Stimulated activated CD8-positive, alpha-beta memory T cell treated with anti-CD3 and anti-CD28 coated beads, Interleukin-15, amount 100 ng/mL, for 24 hours (primary cell): ENCODE measurements around the gene VIL1.

Experiments
- DNase-seq: peaks from one replicate; pipeline ENCODE4 v3.0.0-alpha.2; 2020; ENCODE audit warnings: low read depth

The VIL1 gene

GRCh38 chr2:218406209-218406948, 12.5 kb upstream of the VIL1 start:
- DNase-seq: peak; percentile 92

- no peak for DNase-seq
Measured at GRCh38 chr2:218406949-218407618, 11.8 kb upstream of the VIL1 start.

- DNase-seq: no peak
Measured at GRCh38 chr2:218407717-218408116, 11.2 kb upstream of the VIL1 start.

- no peak for DNase-seq
Measured at GRCh38 chr2:218418321-218418716, 604 bp upstream of the VIL1 start.

GRCh38 chr2:218419630-218420216, 800 bp downstream of the VIL1 start:
- DNase-seq: no peak

GRCh38 chr2:218421027-218421426, 2.1 kb downstream of the VIL1 start:
- DNase-seq: no peak

- DNase-seq: no peak
Measured at GRCh38 chr2:218422403-218423086, 3.6 kb downstream of the VIL1 start.

- DNase-seq: no peak
Measured at GRCh38 chr2:218423584-218423983, 4.7 kb downstream of the VIL1 start.

GRCh38 chr2:218425531-218425930, 6.6 kb downstream of the VIL1 start:
- no peak for DNase-seq

GRCh38 chr2:218427741-218428140, 8.8 kb downstream of the VIL1 start:
- no peak for DNase-seq

GRCh38 chr2:218428846-218429558, 10.1 kb downstream of the VIL1 start:
- no peak for DNase-seq

GRCh38 chr2:218429911-218430692, 11.2 kb downstream of the VIL1 start:
- no peak for DNase-seq

- DNase-seq: no peak
Measured at GRCh38 chr2:218430721-218431120, 11.8 kb downstream of the VIL1 start.

- DNase-seq: no peak
Measured at GRCh38 chr2:218431878-218432277, 13.0 kb downstream of the VIL1 start.

GRCh38 chr2:218432676-218433365, 13.9 kb downstream of the VIL1 start:
- no peak for DNase-seq

GRCh38 chr2:218434456-218434855, 15.5 kb downstream of the VIL1 start:
- no peak for DNase-seq

- DNase-seq: no peak
Measured at GRCh38 chr2:218435003-218435982, 16.4 kb downstream of the VIL1 start.

- no peak for DNase-seq
Measured at GRCh38 chr2:218436992-218437391, 18.1 kb downstream of the VIL1 start.

GRCh38 chr2:218437969-218438368, 19.0 kb downstream of the VIL1 start:
- DNase-seq: no peak
